NCI-H526 (cell line): ENCODE measurements around the gene NCOR1.

Source experiments
- DNase-seq, 2 experiments: peaks; one replicate each; lab custom pipeline; 2025; lab: John Stamatoyannopoulos, UW

The NCOR1 gene

DNA sequence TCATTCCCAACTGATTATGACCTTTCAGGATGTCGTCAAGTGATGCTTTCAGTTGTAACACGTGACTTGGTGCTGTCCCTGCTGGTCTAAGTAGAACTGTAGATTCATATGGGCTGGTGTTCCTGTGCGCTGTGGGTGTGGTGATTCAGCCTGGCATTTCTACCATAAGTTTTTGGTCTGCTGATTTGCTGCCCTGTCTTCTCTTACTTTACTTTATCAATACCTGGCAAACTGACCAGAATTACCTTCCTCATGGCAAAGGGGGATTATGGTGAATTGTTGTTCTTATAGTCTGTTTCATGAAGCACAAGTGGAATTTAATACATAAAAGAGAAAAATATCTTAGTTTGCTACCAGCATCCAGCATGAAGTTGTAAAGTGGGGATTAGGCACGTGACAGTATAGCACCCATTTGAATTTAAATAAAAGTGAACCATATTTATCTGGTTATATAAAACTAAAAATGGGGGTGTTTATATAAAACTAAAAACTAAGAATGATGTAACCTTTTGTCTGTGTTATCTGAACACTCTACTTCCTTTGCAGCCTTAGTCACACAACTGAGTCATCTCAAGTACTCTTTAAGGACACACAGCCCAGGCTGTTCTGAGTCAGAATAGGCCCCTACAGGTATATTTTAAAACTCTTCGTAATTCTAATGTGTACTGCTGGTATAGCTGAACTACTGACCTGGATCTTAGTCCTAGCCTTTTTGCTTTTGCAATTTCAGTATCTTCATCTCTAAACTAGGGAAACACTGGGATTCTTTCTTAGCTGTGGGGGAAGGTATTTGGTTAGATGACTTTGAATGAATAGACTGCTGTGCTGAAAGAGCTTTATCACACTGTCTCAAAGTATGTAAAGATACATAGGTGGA, 187.4 kb downstream of the NCOR1 start:
- DNase-seq = no peak

DNA sequence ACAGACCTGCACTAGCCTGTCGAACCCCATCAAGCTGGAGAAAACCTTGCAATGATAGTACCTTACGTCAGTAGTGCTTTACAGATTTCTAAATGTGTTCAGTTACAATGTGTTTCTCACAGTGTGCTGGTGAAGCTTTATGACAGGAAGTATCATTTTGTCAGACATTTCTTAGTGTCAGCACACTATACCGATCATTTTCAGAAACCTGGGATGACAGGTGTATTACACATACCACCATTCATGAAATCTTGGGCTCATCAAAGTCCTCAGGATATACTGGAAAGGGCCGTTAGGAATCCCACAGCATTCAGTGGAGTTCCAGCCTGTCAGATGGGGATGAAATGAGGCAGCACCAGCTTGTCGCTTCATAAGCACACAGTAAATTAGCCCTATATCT, 188.4 kb downstream of the NCOR1 start:
- DNase-seq = no peak

DNA sequence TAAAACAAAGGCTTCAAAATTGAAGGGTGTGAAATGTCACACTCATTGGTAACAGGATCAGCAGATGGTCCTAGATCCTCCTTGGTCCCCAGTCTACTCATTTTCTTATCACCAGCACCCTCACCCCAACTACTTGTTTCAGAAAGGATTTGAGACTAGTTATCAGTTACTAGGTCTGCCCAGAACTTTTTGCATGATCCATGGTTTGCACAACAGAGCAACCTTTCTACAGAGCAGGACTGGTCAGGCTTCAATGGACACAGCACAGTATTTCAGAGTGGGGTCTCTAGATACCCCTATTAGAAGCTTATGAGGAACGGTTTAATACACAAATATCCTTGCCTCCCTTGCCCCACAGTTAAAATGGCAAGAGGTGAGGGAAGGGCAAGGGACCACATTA, 190.1 kb downstream of the NCOR1 start:
- DNase-seq = no peak

DNA sequence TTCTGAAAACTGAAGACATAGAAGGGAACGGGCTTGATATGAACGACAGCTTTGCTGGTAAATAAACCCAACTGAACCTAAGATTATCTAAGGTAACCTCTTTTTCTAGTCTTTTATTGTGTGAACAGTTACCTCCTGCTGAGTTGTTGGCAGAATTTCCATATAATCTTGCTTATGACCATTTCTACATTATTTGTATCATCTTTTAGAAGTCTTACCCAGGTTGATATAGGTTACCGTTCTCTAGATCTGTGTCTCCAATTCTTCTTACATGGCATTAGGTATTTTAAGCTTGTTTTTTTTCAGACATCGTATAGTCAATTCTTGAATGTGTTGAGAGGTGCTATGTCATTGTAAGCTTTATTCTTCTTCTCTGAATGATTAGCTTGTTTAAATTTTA, 191.5 kb downstream of the NCOR1 start:
- DNase-seq = no peak

DNA sequence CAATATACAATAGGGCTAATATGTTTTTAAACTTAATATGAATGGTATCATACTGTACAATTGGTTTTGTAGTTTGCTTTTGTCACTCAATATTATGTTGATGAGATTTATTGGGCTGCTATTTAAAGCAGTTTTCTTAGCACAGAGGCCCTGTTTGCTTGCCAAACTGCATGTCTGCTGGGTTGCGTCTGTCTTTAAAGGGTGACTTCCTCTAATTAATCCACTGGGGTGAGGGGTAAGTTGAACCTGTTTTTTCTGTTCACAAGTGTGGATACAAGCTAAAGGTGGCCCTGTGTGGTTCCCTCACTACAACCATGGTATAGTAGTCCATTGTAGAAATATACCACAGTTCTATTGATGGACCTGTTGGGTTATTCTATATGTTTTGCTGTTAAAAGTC, 196.0 kb downstream of the NCOR1 start:
- no peak for DNase-seq

DNA sequence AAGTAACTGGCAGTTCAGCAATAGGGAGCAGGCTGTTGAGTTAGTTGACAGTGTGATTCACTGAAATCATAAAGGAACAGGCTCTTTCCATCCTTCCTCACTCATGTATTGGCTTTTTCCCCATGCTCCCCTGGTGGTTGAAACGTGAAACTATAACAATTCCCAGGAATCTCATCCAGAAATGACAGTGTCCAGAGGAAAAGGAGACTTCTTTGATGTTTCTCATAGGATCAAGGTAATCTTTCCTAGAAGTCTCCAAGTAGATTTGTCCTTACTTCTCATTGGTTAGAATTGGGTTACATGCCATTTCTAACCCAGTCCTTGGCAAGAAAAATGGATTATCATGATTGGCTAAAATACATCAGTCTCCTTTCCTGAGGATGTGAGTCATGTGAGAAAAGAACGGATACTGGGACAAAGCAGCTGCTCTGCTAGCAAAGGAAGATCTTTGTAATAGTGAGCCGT, 201.4 kb downstream of the NCOR1 start:
- DNase-seq = peak in 1 of 2 experiments; percentile 31

DNA sequence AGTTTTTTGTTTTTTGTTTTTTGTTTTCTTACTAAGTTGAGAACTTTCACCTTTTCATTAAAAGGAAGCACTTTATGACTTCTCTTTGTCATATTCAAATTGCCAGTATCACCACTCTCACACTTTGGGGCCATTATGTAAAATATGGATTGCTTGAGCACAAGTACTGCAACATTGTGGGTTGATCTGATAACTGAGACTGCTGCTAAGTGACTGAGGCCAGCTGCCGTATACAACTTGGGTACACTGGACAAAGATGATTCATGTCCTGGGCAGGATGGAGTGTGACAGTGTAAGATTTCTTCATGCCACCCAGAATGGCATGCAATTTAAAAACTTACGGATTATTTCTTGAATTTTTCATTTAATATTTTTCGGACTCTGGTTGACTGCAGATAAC, 207.9 kb downstream of the NCOR1 start:
- no peak for DNase-seq

DNA sequence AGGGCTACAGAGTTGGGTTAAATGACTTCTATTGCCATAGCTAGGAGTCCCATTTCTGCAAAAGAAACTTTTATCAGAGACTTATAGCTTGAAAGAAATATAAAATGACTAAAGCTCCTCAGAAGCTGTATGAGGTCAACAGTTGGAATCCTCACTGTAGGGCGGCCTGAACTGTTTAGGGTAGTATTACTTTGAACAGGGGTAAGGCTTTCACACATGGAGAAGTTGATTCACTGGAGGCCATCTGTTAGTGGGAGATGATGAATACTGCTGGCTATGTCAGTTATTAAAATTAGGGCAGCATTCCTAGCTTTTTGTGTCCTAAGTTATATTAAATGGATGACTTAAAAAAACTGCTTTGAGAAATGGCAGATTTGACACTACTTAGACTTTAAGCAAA, 209.7 kb downstream of the NCOR1 start:
- no peak for DNase-seq

DNA sequence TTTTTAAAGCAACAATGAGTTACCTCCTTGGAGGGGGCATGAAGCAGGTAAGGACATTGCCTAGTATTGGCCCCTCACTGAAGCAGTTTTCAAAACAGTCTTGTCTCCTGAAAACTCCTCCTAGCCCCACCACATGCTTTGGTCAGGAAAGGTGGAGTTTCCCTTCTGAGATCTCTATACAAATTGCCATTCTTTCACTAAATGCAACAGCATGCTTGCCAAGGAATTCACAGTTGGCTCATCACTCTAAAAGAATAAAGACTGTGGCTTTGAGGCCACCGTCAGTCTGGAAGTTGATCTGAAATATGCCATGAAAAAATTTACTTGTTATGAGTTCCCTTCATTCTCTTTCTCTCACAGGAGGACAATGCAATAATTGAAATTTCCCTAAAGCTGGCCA, 211.5 kb downstream of the NCOR1 start:
- no peak for DNase-seq

DNA sequence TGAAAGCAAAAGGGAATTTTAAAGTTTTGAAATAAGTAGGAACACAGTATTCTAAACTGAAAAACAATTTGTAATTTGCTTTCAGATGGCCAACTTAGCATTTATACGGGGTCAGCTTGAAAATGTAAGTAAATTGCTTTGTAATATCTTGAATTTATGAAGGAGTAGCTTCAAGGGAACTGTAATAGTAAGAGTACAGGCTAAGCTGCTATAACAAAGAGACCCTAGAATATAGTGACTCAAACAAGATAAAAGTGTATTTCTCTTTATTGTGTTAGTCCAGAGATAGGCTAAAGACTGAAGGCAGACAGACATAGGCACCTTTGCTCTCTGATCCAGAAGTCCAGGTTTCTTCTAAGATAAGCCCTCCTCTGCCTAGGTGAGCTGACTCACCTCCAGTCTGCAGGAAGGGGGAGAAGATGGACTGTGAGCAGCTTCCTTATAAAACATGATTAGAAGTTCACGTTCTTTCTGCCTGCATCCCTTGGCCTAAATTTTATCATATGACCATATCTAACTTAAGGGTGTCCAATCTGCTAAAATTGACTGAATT, 212.6 kb downstream of the NCOR1 start:
- no peak for DNase-seq

DNA sequence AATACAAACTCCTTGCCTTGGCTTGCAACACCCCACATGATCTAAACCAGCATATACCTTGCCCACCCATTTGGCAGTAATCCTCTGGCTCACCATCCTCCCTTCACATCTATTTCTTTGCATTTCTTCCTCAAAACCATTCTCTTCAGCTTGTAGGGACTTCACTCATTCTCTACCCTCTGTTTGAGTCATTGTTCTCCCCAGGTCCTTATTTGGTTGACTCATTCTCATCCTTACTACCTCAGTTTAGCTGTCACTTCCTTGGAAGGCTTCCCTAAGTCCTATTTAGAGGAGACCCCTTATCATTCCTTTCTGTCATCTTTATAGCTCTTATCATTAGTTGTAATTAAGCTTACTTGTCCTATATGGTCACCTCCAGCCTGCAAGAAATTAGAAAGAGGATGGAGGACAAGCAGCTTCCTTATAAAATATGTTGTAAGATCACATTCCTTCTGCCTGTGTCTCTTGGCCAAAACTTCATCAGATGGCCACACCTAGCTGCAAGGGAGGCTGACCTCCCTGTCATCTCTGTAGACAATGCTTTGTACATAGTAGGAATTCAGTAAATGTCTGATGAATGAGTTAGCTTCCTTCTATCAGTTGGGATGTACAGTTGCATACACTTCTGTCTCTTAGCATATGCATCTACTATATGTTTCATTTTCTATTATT, 214.0 kb downstream of the NCOR1 start:
- no peak for DNase-seq

DNA sequence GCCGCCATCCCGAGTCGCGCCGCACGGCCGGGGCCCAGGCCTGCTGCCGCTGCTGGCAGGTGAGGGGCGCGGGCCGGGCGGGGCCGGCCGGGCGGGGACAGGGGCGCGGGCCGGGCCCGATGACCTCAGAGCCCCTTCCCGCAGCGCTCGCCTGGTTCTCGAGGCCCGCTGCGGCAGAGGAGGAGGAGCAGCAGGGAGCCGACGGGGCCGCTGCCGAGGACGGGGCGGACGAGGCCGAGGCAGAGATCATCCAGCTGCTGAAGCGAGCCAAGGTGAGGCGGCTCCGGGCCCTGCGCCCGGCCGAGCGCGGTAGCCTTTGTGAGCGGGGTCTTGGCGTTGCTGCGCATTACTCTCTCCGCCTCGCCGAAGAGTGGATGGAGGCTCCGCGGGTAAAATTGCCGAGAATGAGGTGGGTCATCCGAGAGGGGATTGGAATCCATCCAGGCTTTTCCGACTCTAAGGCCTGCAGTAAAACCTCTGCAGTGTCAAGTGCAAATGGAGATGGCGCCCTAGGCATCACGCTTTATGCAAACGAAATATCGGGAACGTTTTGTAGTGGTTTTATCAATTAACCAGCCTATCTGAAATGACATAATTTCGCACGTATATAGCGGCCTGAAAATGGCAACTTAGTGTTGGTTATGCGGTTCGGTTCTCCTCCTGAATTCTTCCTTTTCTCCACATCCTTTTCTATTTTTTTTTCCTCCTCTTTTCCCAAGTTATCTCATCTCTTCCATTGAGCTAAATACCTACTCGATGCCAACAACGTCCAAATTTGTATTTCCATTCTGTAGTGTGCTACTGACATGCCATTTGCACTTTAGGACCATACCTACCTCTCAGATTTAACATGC, 215.1 kb downstream of the NCOR1 start:
- DNase-seq = peak in 1 of 2 experiments; percentile 54

DNA sequence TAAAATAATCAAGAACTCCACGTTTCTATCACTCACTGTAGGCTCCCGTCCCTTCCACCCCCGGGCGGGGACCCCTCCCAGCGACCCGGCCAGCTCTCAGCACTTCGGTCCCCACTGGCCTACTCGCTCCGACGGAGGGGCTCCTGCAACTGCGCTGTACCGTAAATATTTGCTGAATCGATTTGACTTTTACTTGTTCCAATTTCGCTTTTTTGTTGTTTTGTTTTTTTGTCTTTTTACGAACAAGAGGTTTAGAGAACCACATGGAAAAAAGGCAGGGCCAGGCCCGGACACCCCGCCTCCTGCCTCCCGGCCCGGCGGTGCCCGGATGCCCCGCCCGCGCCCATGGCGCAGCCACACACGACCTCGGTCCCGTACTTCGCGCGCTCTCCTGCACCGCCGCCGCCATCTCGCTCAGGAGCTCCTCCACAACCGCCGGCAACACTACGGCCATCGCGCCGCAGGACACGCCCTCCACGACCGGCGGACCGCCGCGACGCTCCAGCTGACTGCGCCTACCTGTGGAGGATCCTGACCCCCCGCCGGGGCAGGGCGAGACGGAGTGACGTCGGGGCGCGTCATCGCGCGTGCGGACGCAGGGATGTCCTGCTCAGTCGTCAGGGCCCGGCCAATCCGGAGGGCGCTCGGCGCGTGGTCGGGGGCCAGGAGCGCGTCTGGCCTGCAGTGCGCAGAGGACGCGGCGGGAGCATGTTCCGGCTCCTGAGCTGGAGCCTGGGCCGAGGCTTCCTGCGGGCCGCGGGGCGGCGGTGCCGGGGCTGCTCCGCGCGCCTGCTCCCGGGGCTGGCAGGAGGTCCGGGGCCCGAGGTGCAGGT, 216.0 kb downstream of the NCOR1 start, which contains the start of the genes TTC19 and ZSWIM7:
TTC19 (plus strand) TSS at position 684 of the 833 bp plus-strand sequence; CDS start at position 709, 25 bp downstream.
ZSWIM7 (minus strand) TSS at position 564 of the 833 bp plus-strand sequence; CDS start at position 454, 110 bp downstream.
- peak; percentile 79 to 95 for DNase-seq

DNA sequence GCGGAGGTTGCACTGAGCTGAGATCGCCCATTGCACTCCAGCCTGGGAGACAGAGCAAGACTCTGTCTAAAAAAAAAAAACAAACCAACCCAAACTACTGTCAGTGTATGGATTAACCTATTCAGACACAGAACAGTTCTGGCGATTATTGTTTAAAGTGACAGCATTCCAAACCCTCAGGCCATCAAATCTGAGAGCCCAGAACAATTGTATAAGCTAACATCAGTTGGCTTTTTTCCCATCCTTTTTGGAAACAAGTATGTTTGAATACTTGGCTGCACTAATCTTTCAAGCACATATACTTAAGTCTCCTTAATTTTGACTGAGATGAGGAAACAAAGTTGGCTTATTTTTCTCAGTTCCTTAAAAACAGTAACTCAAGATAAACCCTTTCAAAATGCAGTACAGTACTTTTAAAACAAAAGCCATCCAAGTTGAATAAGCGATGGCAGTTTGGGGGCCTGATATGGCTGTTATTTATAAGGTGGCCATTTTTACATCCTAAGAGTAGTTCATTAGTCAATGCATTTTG, 217.2 kb downstream of the NCOR1 start:
- DNase-seq = no peak

DNA sequence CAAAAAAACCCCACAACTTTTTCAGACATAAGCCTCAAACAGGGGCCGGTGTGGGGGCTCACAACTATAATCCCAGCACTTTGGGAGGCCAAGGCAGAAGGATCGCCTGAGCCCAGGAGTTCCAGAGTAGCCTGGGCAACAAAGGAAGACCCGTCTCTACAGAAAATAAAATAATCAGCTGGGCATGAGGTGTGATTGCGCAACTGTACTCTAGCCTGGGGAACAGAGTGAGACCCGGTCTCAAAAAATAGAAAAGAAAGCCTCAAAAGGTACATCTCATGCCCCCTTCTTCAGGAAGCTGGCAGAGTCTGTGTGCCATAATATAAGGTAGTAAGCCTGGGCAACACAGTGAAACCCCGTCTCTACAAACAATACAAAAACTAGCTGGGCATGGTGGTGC, 219.0 kb downstream of the NCOR1 start:
- DNase-seq = no peak

DNA sequence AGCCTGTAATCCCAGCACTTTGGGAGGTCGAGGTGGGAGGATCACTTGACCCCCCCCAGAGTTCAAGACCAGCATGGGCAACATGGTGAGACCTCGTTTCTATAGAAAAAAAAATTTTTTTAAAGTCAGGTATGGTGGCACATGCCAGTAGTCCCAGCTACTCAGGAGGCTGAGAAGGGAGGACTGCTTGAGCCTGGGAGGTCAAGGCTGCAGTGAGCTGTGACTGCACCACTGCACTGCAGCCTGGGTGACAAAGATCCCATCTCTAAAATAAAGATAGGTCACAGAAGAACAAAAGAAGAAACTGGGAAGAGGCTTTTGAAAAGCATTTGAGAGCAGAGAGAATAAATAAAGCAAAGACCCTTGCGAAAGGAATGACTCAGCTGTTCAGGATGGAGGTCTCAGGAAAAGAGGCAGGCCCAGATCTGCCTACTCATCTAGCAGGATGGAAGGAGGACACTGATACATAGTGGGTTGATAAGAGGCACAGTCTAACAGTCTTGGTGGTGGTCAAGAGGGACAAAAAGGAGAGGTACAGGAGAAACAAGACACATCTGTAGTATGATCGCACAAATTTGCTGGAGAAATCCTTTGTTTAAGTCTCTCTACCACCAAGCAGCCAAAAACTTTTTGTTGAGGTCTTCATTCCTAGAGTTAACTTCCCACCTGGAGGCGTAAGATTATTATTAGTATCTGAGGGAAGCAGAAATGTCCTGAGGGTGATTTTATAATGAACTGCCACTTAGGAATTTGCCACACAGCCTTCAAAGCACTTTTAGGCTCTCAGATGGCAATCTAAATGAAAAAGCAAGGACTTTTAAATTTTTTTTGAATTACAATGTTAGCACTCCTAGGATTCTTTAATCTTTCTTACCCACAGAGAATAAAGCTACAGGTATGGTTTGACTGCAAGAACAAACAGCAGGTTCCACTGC, 233.4 kb downstream of the NCOR1 start:
- no peak for DNase-seq

DNA sequence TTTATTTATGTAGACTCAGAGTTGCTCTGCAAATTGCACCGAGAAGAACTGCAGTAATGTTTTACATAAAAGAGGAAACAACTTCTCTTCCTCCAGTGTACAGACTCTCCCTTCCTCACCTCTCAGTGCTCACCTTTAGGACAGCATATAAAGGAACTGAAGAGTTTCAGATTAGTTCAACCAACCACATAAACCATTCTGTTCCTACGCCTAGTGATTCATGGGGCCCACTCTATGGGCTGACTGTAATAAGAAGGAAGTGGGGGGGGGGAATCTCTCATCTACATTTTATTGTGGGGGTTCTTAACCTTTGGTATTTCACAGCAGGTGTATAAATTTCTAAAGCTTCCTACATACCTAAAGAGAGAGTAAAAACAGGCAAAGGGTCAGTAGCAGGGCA, 234.1 kb downstream of the NCOR1 start:
- DNase-seq = no peak
